Tibial artery (tissue), 4 donors: ENCODE data around the gene RHOA.
A peak's percentile ranks its signal among the peaks of the same experiment; 100 is the strongest.
"Not testable (repeated sequence)": the region's sequence is repeated elsewhere in the genome, so short reads cannot be mapped to it uniquely, and the experiment has no call there.

Experiments used
- DNase-seq, 2 donors: peaks; one replicate each; pipeline ENCODE4 v3.0.0-alpha.2; 2019
- H3K27ac ChIP-seq, 2 donors: fragments of 200-600 bp; sonication (generic) in 1 of 2; 1 replicate in 1 of 2; 2 replicates in 1 of 2; pipeline ENCODE4 v1.5.1; 2018 to 2019; ENCODE audit warnings: mild to moderate bottlenecking in 1 of 2
- H3K27me3 ChIP-seq, 2 donors: fragments of 200-600 bp; sonication (generic) in 1 of 2; one replicate each; pipeline versions ENCODE4 v1.5.1 to v1.6.0; 2016 to 2019
- H3K36me3 ChIP-seq, 3 donors: fragments of 200-600 bp; sonication (generic) in 2 of 3; one replicate each; pipeline ENCODE4 v1.5.1; 2016 to 2019; ENCODE audit warnings: mild to moderate bottlenecking in 2 of 3
- H3K4me1 ChIP-seq, 4 donors: fragments of 200-600 bp; sonication (generic) in 2 of 4; 1 replicate in 3 of 4; 2 replicates in 1 of 4; pipeline ENCODE4 v1.5.1; 2016 to 2019
- H3K4me3 ChIP-seq, 2 donors: fragments of 200-600 bp; sonication (generic) in 1 of 2; 1 replicate in 1 of 2; 2 replicates in 1 of 2; pipeline ENCODE4 v1.5.1; 2018 to 2019; ENCODE audit warnings: mild to moderate bottlenecking in 2 of 2
- H3K9me3 ChIP-seq, 3 donors: fragments of 200-600 bp; sonication (generic) in 1 of 3; one replicate each; pipeline ENCODE4 v1.5.1; 2016 to 2019
- intact Hi-C: fragments of 100-400 bp; cut with DNase I; formaldehyde crosslinking; loops from one replicate; pipeline ENCODE4 v1.15.0; 2023; ENCODE audit warnings: low total_unique reads
- TF ChIP-seq, protein P1 (sequence below), 2 experiments: fragments of 200-600 bp in 1 of 2; fragments of 450-650 bp in 1 of 2; IDR thresholded peaks; one replicate each; pipeline ENCODE4 v1.5.1; 2017 to 2019; ENCODE audit warnings: antibody characterized with exemption in 2 of 2, mild to moderate bottlenecking in 1 of 2, moderate library complexity in 1 of 2

RHOA gene

DNA sequence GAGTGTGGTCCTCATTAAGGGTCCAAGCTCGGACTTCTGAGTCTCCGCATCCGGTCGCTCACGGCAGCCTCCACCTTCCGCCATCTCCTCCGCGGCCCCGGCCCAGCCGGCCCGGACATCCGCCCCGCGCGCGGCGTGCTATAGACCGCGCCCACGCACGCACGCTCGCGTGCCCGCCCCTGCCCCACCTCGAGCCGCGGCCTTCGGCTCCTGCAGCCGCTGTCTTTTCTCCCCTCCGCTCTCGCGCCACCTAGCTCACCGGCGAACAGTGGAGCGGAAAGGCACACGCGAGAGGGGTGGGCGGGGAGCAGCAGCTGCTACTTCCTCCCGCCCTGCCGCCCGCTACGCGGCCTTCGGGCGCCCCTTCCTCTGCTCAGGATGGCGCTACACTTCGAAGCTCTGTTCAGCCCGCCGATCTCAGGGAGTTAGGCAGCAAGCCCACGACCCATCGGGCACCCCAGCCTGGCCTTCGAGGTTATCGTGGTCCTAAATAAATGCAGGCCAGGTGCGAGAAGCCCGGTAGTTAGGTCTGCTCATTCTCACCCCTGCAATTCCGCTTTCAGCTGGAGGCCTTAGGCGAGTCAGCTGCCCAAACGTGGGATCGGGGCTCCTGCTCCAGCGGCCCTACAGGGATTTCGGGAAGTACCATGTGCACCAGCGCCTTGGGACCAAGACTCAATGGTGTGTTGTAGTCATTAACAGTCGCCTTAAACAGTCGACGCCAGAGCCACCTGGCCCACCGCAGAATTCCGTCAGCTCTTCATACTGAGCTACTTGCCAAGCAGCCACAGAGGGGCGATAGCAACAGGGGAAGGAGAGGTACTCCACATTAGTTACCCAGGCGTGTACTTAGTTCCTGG lies 71.6 kb downstream of the RHOA start, which contains the start of gene USP4:
USP4 (minus strand) TSS at position 113 of the 860 bp plus-strand sequence; CDS start at position 84, 29 bp downstream.
- H3K27ac ChIP-seq = peak within 1 kb of the TSS; percentile 87
- peak within 1 kb of the TSS; percentile 76 to 83 for H3K4me3 ChIP-seq
- peak; percentile 89 to 94 for DNase-seq
- H3K27me3 ChIP-seq = no peaks in the 10 kb centered on the region
- TF ChIP-seq, protein P1, sequence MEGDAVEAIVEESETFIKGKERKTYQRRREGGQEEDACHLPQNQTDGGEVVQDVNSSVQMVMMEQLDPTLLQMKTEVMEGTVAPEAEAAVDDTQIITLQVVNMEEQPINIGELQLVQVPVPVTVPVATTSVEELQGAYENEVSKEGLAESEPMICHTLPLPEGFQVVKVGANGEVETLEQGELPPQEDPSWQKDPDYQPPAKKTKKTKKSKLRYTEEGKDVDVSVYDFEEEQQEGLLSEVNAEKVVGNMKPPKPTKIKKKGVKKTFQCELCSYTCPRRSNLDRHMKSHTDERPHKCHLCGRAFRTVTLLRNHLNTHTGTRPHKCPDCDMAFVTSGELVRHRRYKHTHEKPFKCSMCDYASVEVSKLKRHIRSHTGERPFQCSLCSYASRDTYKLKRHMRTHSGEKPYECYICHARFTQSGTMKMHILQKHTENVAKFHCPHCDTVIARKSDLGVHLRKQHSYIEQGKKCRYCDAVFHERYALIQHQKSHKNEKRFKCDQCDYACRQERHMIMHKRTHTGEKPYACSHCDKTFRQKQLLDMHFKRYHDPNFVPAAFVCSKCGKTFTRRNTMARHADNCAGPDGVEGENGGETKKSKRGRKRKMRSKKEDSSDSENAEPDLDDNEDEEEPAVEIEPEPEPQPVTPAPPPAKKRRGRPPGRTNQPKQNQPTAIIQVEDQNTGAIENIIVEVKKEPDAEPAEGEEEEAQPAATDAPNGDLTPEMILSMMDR (IDR thresholded peaks at IDR 0.05) = peak in 1 of 2 experiments; percentile 20
- H3K9me3 ChIP-seq = no peaks in the 10 kb centered on the region
- intact Hi-C loops = loop anchor here (5.0 to 10.0 kb wide), 2 partner anchors 107 to 165 kb away; partner anchors contain the start of gene KLHDC8B
- H3K36me3 ChIP-seq = peaks cover 6 to 18% (median 16%) of the 10 kb centered on the region in 3 donors
- peaks cover 0 to 38% (median 11%) of the 10 kb centered on the region in 4 donors for H3K4me1 ChIP-seq

DNA sequence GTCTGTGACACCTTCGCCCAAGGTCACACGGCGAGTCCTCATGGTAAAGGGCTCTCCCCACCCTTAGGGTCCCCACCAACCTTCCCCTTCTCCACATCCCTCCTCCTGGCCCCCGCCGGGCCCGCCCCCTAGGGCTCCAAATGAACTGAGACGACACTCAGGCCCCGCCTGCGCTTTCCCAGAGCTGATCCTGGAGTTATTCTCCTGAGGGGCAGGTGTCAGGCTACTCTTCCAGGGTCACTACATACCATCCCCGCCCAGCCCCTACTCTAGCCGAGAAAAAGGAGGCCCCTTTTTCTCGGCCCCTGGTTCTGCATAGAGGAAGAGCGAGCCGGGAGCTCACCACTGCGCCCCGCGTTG lies 72.2 kb downstream of the RHOA start:
- no peak for DNase-seq
- TF ChIP-seq, protein P1 (IDR thresholded peaks at IDR 0.05) = no peak
- peaks cover 0 to 33% (median 11%) of the 10 kb centered on the region in 4 donors for H3K4me1 ChIP-seq
- intact Hi-C loops = loop anchor here (10.0 kb wide), 1 partner anchor 165 kb away; the partner anchor contains the start of gene KLHDC8B
- peak overlapping the region; percentile 76 to 83 for H3K4me3 ChIP-seq
- peaks cover 12 to 24% (median 22%) of the 10 kb centered on the region in 3 donors for H3K36me3 ChIP-seq
- H3K9me3 ChIP-seq = no peaks in the 10 kb centered on the region
- peak overlapping the region; percentile 87 for H3K27ac ChIP-seq
- no peaks in the 10 kb centered on the region for H3K27me3 ChIP-seq

DNA sequence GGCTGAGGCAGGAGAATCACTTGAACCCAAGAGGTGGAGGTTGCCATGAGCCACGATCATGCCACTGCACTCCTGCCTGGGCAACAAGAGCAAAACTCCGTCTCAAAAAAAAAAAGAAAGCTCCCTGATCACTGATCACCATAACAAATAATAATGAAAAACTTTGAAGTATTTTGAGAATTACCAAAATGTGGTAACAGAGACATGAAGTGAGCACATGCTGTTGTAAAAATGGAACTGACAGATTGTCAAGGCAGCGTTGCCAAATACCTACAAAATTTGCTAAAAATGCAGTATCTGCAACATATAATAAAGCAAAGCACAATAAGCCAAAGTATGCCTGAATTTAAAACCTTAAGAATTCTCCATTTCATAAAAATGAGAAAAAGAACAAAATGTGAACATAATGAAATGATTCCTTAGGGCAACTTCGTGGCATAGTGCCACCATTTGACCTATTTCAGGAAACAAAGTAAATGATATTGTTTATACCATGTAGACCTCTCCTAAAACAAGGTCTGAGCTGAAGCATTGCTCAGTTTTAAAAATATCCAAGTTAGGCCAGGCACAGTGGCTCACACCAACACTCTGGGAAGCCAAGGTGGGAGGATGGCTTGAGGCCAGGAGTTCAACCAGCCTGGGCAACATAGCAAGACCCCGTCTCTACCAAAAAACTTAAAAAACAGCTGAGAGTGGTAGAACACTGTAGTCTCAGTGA lies 77.7 kb downstream of the RHOA start:
- no peaks in the 10 kb centered on the region for H3K9me3 ChIP-seq
- no peaks in the 10 kb centered on the region for H3K27me3 ChIP-seq
- no peak overlapping the region for H3K27ac ChIP-seq
- peaks cover 37 to 78% (median 65%) of the 10 kb centered on the region in 3 donors for H3K36me3 ChIP-seq
- DNase-seq = no peak
- intact Hi-C loops = loop anchor here (10.0 kb wide), 1 partner anchor 159 kb away; the partner anchor contains the start of gene KLHDC8B
- peaks cover 0 to 17% (median 4%) of the 10 kb centered on the region in 4 donors for H3K4me1 ChIP-seq
- no peak overlapping the region for H3K4me3 ChIP-seq
- TF ChIP-seq, protein P1 (IDR thresholded peaks at IDR 0.05) = no peak

DNA sequence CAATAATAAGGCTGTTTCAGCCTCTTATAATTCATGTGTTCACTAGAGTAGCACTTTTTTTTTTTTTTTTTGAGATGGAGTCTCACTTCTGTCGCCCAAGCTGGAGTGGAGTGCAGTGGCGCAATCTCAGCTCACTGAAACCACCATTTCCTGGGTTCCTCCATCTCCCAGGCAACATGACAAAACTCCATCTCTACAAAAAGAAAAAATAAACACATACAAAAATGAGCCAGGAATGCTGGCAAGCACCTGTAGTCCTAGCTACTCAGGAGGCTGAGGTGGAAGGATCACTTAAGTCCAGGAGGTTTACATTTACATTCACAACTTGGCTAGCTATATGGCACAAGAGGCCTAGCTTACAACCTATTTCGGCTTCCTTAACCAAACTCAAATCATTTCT lies 78.7 kb downstream of the RHOA start:
- intact Hi-C loops = loop anchor here (10.0 kb wide), 1 partner anchor 158 kb away; the partner anchor contains the start of gene KLHDC8B
- Histone ChIP-seq H3K36me3 (peaks cover 41 to 88% (median 69%) of the 10 kb centered on the region in 3 donors), H3K27ac (no peak overlapping the region)

DNA sequence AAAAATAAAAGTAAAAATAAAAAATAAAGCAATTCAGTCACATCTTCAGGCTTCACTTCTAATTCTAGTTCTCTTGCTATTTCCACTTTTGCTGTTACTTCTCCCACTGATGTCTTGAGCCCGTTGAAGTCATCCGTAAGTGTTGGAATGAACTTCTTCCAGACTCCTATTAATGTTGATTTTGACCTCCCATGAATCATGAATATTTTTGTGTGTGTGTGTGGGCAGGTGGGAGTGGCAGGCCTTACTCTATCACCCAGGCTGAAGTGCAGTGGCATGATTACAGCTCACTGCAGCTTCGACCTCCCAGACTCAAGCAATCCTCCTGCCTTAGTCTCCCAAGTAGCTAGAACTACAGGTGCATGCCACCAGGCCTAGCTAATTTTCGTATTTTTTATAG lies 82.6 kb downstream of the RHOA start:
- intact Hi-C loops = no loop called here
- TF ChIP-seq, protein P1 (IDR thresholded peaks at IDR 0.05) = no peak

More for the DNA sequence above, 78.7 kb downstream of the RHOA start:
- Histone ChIP-seq H3K27me3 (no peaks in the 10 kb centered on the region), H3K9me3 (no peaks in the 10 kb centered on the region), H3K4me3 (no peak overlapping the region), H3K4me1 (peaks cover 0 to 9% (median 0%) of the 10 kb centered on the region in 4 donors)
- TF ChIP-seq, protein P1 (IDR thresholded peaks at IDR 0.05) = no peak
- no peak for DNase-seq

DNA sequence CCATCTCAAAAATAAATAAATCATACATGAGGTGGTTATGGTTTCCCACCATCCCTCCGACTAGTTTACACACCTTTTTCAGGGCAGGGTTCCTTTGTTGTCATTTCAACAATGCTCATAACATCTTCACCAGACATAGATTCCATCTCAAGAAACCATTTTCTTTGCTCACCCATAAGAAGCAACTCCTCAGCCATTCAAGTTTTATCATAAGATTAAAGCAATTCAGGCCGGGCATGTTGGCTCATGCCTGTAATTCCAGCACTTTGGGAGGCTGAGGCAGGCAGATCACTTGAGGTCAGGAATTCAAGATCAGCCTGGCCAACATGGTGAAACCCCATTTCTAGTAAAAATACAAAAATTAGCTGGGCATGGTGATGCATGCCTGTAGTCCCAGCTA lies 83.4 kb downstream of the RHOA start:
- DNase-seq, H3K27me3 ChIP-seq, H3K9me3 ChIP-seq, H3K4me3 ChIP-seq, H3K4me1 ChIP-seq, intact Hi-C loops, H3K27ac ChIP-seq: not testable (repeated sequence)
- peaks cover 68 to 100% (median 81%) of the 10 kb centered on the region in 3 donors for H3K36me3 ChIP-seq

More for the DNA sequence above, 82.6 kb downstream of the RHOA start:
- no peaks in the 10 kb centered on the region for H3K9me3 ChIP-seq
- DNase-seq = no peak
- no peaks in the 10 kb centered on the region for H3K27me3 ChIP-seq
- H3K4me1 ChIP-seq = no peaks in the 10 kb centered on the region
- H3K27ac ChIP-seq = no peak overlapping the region
- peaks cover 65 to 100% (median 82%) of the 10 kb centered on the region in 3 donors for H3K36me3 ChIP-seq
- no peak overlapping the region for H3K4me3 ChIP-seq
